Naive B cell (primary cell): Measurements from ENCODE around the gene CD247. TPM values are rescaled to one million over a fixed set of nuclear protein-coding genes. Genes with fewer than 3 reads are reported as not detected.

Experiments used
- ATAC-seq, 2 donors: fragments of 150-1000 bp; cut with Tn5 transposase; 2 replicates each; pipeline ENCODE4 v1.10.0; 2021; ENCODE audit warnings: low read depth in 2 of 2, mild to moderate bottlenecking in 2 of 2, moderate library complexity in 2 of 2
- DNase-seq: peaks from one replicate; pipeline ENCODE4 v3.0.0; 2022
- H3K27ac Mint-ChIP-seq, 6 donors: one replicate each; pipeline ENCODE4 v1.8.0; 2020 to 2022; ENCODE audit warnings: mild to moderate bottlenecking in 6 of 6, mixed read lengths in 6 of 6, moderate library complexity in 5 of 6, inconsistent platforms in 2 of 6
- H3K27me3 Mint-ChIP-seq, 3 donors: one replicate each; pipeline ENCODE4 v1.8.0; 2021 to 2022; ENCODE audit warnings: mixed read lengths in 3 of 3, mild to moderate bottlenecking in 1 of 3
- H3K36me3 Mint-ChIP-seq, 2 donors: one replicate each; pipeline ENCODE4 v1.8.0; 2020 to 2022; ENCODE audit warnings: mixed read lengths in 2 of 2, inconsistent platforms in 1 of 2, mild to moderate bottlenecking in 1 of 2
- H3K4me1 Mint-ChIP-seq, 3 donors: one replicate each; pipeline ENCODE4 v1.8.0; 2020 to 2022; ENCODE audit warnings: mixed read lengths in 3 of 3, inconsistent platforms in 1 of 3, mild to moderate bottlenecking in 1 of 3, moderate library complexity in 1 of 3
- H3K4me3 Mint-ChIP-seq, 8 donors: one replicate each; pipeline ENCODE4 v1.8.0; 2020 to 2022; ENCODE audit warnings: mild to moderate bottlenecking in 8 of 8, mixed read lengths in 8 of 8, moderate library complexity in 8 of 8, inconsistent platforms in 2 of 8
- H3K9me3 Mint-ChIP-seq, 7 donors: one replicate each; pipeline ENCODE4 v1.8.0; 2020 to 2022; ENCODE audit warnings: mixed read lengths in 7 of 7, mild to moderate bottlenecking in 5 of 7, inconsistent platforms in 2 of 7, moderate library complexity in 1 of 7
- polyA plus RNA-seq, 6 donors: library from polyadenylated mRNA; unstranded; fragments of 300-500 nt; fragmentation: Illumina TruSeq; gene quantifications; one replicate each; pipeline ENCODE4 v1.2.3, GENCODE V29; 2021; ENCODE audit warnings: low read depth in 6 of 6

CD247 gene
- polyA plus RNA-seq, 6 donors from 2014 or later, result 1.2 to 4.5 (median 2.4) TPM

DNA sequence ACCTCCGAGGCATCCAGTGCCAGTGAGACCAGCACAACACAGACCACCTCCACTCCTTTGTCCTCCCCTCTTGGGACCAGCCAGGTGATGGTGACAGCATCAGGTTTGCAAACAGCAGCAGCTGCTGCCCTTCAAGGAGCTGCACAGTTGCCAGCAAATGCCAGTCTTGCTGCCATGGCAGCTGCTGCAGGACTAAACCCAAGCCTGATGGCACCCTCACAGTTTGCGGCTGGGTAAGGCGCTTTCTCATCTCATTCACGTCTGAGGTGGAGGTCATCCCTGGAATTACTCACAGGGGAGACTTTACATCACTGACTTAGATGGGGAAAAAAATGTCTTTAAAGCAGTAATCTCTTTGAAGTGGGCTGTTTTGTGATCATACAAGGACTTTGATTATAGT, 106.3 kb downstream of the CD247 start:
- H3K27ac Mint-ChIP-seq, result peak overlapping the region in 1 of 6 donors; percentile 89
- DNase-seq (no peak), ATAC-seq (no peak)
- H3K27me3 Mint-ChIP-seq, result no peaks in the 10 kb centered on the region
- peaks cover 1 to 7% (median 4%) of the 10 kb centered on the region in 3 donors for H3K4me1 Mint-ChIP-seq
- H3K9me3 Mint-ChIP-seq, result no peaks in the 10 kb centered on the region
- peaks cover 11 to 44% of the 10 kb centered on the region in 2 donors for H3K36me3 Mint-ChIP-seq
- no peak overlapping the region for H3K4me3 Mint-ChIP-seq

DNA sequence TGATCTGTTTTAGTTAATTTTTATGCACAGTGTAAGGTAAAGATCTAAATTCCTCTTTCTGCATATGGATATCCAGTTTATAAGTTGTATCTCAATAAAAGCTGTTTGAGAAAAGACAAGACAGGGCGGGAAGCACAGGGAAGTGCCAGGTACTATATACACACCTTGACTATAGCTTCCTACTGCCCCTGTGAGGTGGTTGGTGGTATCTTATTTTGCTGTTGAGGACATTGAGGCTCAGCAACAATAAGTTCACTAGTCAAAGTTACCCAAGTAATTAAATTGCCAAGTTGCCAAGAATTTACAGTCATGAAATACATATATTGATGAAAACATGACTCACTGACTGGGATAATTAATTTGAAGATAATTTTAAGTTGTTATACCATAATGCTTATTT, 109.1 kb downstream of the CD247 start:
- H3K36me3 Mint-ChIP-seq, result peaks cover 11 to 47% of the 10 kb centered on the region in 2 donors
- no peaks in the 10 kb centered on the region for H3K9me3 Mint-ChIP-seq
- no peak for DNase-seq
- H3K4me3 Mint-ChIP-seq, result no peak overlapping the region
- H3K27ac Mint-ChIP-seq, result peak overlapping the region in 2 of 6 donors; percentile 3 to 39
- ATAC-seq, result peak in 1 of 2 donors; percentile 51
- no peaks in the 10 kb centered on the region for H3K4me1 Mint-ChIP-seq
- H3K27me3 Mint-ChIP-seq, result no peaks in the 10 kb centered on the region

DNA sequence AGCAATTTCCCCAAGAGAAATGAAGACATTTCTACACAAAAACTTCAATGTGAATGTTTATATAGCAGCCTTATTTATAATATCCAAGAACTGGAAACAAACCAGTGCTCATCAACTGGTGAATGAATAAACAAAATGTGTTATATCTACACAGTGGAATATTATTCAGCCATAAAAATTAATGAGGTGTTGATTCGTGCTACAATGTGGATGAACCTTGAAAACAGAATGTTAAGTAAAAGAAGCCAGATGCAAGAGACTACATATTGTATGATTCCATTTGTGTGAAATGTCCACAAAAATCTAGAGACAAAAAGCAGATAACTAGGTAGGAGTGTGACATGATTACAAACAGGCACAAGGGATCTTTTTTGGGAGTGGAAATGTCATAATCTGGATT, 110.0 kb downstream of the CD247 start:
- Mint-ChIP-seq H3K9me3 (no peaks in the 10 kb centered on the region), H3K4me1 (no peaks in the 10 kb centered on the region), H3K4me3 (no peak overlapping the region), H3K27ac (no peak overlapping the region), H3K27me3 (no peaks in the 10 kb centered on the region), H3K36me3 (peaks cover 11 to 42% of the 10 kb centered on the region in 2 donors)
- DNase-seq, result no peak
- no peak for ATAC-seq

DNA sequence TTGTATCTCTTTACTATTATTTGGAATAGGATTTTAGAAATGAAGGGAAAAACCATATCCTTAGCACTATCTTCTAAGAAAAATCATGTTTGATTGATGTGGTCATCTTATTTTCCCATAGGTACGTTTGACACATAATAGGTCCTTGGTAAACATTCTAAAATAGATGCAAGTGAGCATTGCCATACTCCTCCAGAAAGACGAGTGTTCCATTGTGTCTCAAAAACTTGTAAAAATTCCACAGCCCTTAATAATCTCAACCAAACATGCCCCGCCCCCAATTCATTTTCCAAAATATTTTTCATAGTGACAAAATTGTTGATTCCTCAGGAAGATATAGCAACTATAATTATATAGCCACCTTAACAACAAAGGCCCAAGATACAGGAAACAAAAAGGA, 113.4 kb downstream of the CD247 start:
- no peaks in the 10 kb centered on the region for H3K4me1 Mint-ChIP-seq
- no peak overlapping the region for H3K27ac Mint-ChIP-seq
- DNase-seq (no peak), ATAC-seq (no peak)
- H3K9me3 Mint-ChIP-seq, result no peaks in the 10 kb centered on the region
- no peaks in the 10 kb centered on the region for H3K27me3 Mint-ChIP-seq
- no peak overlapping the region for H3K4me3 Mint-ChIP-seq
- peaks cover 7 to 42% of the 10 kb centered on the region in 2 donors for H3K36me3 Mint-ChIP-seq

DNA sequence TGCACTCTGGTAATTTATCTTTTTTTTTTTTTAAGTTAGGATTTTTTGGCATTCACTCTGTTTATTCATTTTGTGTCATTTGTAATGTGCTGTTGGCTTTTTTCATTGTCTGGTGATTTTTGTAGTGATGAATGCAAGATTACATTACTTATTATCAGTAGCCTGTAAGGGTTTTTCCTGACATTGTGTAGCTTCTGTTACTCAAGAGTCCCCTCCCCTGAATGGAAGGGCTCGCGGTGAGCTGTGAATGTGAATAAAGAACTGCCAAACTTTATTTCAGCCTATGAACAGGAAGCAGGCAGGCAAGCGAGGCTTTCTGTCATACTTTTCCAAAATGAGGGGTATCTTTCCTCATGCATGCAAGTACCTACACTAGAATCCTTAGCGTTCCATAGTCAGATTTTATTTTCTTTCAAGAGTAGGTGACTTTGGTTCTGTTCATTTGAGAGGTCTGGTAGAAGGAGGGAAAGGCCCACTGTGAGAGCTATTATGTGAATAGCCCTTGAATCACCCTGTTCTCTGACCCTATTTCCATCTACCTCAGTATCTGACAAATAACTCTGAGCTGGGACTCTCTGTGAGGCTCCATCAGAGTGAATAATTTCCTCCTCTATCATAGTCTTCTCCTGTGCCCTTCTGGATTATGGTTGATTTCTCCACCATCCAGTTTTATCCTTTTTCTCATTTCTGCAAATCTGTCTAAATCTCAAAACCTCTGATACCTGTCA, 114.0 kb downstream of the CD247 start:
- ATAC-seq (no peak), DNase-seq (no peak)
- Mint-ChIP-seq H3K27ac (no peak overlapping the region), H3K9me3 (no peaks in the 10 kb centered on the region), H3K36me3 (peaks cover 7 to 42% of the 10 kb centered on the region in 2 donors), H3K4me3 (no peak overlapping the region), H3K27me3 (no peaks in the 10 kb centered on the region), H3K4me1 (no peaks in the 10 kb centered on the region)

DNA sequence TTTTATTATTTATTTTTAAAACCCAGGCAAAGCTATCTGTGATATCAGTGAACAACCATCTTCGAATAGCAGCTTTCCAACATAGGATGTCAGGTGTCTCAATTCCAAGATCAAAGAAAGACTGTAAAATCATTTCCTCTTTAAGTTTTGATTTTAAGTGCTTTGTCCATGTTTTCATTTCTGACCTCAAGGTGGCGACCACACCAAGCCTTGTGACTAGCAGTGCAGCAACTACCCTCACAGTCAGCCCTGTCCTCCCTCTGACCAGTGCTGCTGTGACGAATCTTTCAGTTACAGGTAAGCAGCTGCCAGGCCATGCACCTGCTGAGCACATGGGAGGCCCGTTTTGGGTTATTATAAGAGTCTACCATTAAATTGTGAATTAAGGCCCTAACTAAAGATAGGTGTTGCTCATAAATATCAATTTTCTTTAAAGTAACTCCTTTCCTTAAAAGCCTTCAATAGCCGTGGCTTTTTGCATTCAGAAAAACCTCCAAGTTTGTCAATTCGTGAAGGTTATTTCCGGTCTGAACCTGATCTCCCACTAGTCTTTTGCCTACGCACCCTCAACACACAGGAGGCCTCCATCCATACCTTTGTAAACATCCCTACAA, 117.0 kb downstream of the CD247 start:
- no peaks in the 10 kb centered on the region for H3K9me3 Mint-ChIP-seq
- no peak overlapping the region for H3K4me3 Mint-ChIP-seq
- H3K4me1 Mint-ChIP-seq, result no peaks in the 10 kb centered on the region
- peak overlapping the region in 1 of 6 donors; percentile 24 for H3K27ac Mint-ChIP-seq
- DNase-seq (peak; percentile 24), ATAC-seq (peak; percentile 49 to 56)
- peaks cover 22 to 29% of the 10 kb centered on the region in 2 donors for H3K36me3 Mint-ChIP-seq
- no peaks in the 10 kb centered on the region for H3K27me3 Mint-ChIP-seq

DNA sequence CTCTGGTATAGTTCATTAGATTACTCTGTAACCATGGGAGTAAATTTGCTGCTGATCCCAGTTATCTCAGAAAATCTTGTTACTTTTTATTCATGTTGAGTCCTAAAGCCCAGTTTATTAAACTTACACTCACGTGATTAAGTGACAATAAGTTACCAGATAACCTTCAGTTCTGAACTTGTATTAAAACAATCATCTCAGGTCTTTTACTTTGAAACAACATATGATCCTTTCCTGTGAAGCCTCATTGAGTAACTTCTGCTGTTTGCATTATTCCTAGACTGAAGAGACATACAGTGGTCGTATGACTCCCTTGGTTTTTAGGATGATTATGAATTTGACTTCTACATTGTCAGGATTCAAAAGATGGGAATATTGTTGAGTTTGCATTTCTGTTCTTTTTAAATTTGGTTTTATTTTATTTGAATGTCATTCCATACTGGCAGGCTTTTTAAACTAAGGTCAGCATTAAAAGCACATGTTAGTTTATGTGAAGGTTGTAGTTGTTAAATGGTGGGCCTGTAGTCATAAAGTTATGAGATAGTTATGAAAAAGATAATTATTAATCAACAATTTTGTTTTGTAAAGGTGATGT, 117.9 kb downstream of the CD247 start:
- Mint-ChIP-seq H3K36me3 (peaks cover 22 to 28% of the 10 kb centered on the region in 2 donors), H3K4me3 (no peak overlapping the region), H3K9me3 (no peaks in the 10 kb centered on the region), H3K27me3 (no peaks in the 10 kb centered on the region), H3K27ac (peak overlapping the region in 1 of 6 donors; percentile 33), H3K4me1 (no peaks in the 10 kb centered on the region)
- DNase-seq, result no peak
- ATAC-seq, result no peak

DNA sequence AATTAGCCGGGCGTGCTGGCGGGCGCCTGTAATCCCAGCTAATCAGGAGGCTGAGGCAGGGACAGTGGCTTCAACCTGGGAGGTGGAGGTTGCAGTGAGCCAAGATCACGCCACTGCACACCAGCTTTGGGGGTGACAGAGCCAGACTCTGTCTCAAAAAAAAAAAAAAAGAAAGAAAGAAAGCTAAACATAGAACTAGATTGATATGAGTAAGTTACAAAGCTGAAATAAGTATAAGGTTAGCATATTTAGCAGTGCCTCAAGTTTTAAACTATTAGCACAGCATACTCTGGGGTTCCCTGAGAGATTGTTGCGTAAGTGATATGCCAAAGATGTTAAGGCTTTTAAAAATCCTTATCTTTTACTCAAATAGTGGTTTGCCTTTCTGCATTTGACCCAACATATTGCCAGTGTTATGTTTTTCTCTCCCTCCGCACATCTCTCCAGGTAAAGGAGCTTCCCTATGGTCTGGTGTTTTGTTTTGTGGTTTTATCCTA, 126.1 kb downstream of the CD247 start:
- ATAC-seq (no peak), DNase-seq (no peak)
- peak overlapping the region in 1 of 6 donors; percentile 44 for H3K27ac Mint-ChIP-seq
- no peak overlapping the region for H3K4me3 Mint-ChIP-seq
- H3K36me3 Mint-ChIP-seq, result peaks cover 0 to 19% of the 10 kb centered on the region in 2 donors
- no peaks in the 10 kb centered on the region for H3K4me1 Mint-ChIP-seq
- no peaks in the 10 kb centered on the region for H3K27me3 Mint-ChIP-seq
- no peaks in the 10 kb centered on the region for H3K9me3 Mint-ChIP-seq

DNA sequence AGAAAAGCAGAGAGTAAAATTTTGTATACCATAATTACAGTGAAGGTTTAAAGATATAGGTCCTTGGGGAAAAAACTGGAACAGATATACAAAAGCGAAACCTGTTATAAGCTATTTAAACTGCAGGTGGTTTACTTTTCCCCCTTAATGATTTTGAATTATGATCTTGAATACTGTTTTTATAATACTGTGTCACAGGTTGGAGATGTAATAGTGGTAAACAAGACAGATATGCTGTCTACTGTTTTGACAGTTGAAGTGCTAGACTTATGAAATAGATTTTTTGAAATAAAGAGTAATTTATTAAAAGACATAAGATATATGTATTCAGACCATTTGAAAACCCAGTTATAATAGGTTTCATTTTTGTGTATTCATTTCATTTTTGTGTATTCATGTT, 129.4 kb downstream of the CD247 start:
- Mint-ChIP-seq H3K4me3 (no peak overlapping the region), H3K27ac (no peak overlapping the region), H3K9me3 (no peaks in the 10 kb centered on the region), H3K27me3 (no peaks in the 10 kb centered on the region), H3K4me1 (no peaks in the 10 kb centered on the region), H3K36me3 (peaks cover 9 to 15% of the 10 kb centered on the region in 2 donors)
- DNase-seq (no peak), ATAC-seq (no peak)

DNA sequence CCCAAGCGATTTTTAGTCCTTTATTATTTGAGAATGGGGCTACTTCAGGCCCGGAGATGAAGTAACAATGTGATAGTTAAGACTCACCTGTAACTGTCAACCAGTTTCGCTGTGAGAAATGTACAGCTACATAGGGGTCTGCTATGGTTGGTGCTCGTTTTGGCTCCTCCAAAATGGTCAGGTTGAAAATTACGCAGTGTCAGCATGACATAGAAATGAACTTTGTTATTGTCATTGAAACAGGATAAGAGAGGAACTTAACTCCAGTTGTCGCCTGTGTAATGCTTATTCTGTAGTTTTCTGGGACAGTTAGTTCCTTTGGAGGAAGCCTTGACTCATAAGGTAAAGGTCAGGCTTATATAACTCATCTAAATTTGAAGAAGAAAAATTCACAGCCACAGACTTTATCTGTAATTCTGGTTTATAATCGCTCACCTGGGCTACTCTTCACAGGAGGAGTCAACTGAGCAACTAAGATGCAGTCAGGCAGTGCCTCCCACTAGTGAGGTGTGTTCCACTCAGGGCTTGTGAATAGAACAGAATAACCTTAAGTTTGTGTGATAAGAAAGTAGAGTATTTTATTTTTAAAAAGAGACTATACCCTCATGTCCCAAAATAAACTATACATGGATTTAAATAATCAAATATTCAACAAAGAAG, 130.9 kb downstream of the CD247 start:
- Mint-ChIP-seq H3K9me3 (no peaks in the 10 kb centered on the region), H3K36me3 (peaks cover 9 to 15% of the 10 kb centered on the region in 2 donors), H3K4me1 (no peaks in the 10 kb centered on the region), H3K27me3 (no peaks in the 10 kb centered on the region), H3K27ac (peak overlapping the region in 1 of 6 donors; percentile 23), H3K4me3 (no peak overlapping the region)
- ATAC-seq (no peak), DNase-seq (no peak)

Other genes starting within 250 kb of the CD247 start
- 10 to 100 TPM in 3 of 6 donors, 1 to 10 TPM in 3; 7.3 to 18.9 (median 10.0) TPM for gene CREG1, start 35.2 kb upstream of the CD247 start, polyA plus RNA-seq
- 100 to 1,000 TPM; 273 to 418 (median 333) TPM for gene RCSD1, start 111.7 kb upstream of the CD247 start, polyA plus RNA-seq
- 10 to 100 TPM; 23.5 to 64.2 (median 29.7) TPM for gene MPZL1, start 203.5 kb upstream of the CD247 start, polyA plus RNA-seq